ENCODE measurements around the gene SNX33.

DNA sequence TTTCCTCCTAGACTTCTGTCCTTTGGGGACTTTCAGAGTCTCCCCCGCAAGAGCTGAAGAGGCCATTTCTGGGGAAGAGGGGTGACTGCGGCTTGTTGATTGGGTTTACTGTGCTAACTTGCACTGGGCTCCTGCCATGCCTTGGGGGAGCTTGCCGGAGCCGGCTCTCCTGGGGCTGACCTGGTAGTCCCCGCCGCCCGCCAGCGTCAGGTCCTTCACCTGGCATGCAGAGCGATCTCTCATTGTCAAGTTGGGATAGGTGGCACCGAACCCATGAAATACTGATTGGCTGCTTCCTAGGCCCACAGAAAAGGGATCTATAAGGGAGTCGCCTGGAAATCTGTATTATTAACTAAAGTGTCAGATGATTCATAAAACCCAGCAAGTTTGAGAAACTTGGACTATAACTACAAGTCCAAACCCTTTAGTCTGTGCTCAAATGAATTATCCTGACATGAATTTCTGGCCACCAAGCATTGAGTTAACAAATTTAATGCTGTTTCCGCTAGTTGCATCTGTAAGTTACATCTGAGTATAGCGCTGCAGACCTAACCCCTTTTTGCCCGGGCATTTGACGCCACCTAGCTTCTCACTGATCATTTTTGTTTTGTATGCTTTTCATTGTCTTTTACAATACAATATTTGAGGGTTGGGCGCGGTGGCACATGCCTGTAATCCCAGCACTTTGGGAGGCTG lies 7.1 kb upstream of the SNX33 start:
- TF ChIP-seq, protein P1, sequence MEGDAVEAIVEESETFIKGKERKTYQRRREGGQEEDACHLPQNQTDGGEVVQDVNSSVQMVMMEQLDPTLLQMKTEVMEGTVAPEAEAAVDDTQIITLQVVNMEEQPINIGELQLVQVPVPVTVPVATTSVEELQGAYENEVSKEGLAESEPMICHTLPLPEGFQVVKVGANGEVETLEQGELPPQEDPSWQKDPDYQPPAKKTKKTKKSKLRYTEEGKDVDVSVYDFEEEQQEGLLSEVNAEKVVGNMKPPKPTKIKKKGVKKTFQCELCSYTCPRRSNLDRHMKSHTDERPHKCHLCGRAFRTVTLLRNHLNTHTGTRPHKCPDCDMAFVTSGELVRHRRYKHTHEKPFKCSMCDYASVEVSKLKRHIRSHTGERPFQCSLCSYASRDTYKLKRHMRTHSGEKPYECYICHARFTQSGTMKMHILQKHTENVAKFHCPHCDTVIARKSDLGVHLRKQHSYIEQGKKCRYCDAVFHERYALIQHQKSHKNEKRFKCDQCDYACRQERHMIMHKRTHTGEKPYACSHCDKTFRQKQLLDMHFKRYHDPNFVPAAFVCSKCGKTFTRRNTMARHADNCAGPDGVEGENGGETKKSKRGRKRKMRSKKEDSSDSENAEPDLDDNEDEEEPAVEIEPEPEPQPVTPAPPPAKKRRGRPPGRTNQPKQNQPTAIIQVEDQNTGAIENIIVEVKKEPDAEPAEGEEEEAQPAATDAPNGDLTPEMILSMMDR (IDR thresholded peaks at IDR 0.05; ENCODE audit: low read depth, low read length), result peak; percentile 37
- TF ChIP-seq POLR2A (IDR thresholded peaks at IDR 0.05; ENCODE audit: extremely low read depth, insufficient read length) (no peak), MAX (IDR thresholded peaks at IDR 0.05; ENCODE audit: low read depth, low read length) (peak; percentile 57; the same call in 1 of the 2 replicates), MYC (IDR thresholded peaks at IDR 0.05; ENCODE audit: low read depth, low read length) (peak; percentile 78)

All from NB4 (cell line).